ENCODE measurements around the gene ASS1. TPM values are rescaled to one million over a fixed set of nuclear protein-coding genes. Genes with fewer than 3 reads are reported as not detected.

ASS1 gene
- total and polyA plus RNA-seq, 2 of the 13 experiments (the other 11 are each of a cell fraction or from before 2014, with no cell fraction given): 77.6 to 122 TPM

DNA sequence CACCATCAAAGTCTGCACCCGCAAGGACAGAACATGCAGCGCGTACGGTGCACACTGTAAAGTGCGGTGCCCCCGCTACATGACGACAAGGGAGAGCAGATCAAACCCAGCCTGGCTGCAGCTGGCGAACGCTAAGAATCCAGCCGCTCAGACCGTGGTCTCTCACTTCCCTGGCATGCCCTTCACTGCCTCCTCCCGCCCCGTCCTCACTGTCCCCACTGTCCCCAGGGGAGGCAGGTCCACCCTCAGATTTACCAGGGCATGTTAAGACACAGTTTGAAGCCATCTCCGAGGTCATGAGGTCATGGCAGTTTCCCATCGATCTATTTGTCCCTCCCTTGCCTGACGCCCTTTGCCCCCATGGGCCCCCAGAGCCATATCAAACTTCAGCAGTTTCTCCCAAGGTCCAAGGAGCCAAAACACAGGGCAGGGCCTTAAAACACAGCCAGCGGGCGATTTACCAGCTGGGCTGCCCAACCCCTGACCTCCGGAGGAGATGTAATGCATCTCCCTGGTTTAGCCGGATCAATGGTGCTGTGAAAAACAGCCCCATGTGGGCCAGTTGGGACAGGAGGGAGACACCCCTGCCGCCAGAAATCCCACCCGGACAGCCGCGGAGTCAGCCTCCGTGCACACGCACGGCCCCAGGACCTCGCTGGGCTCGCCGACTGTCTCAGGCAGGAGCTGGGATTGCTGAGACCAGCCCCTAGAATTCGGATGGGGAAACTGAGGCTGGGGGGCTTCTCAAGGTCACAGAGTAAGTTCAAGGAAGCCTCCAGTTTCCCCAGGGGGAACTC lies 82.3 kb downstream of the ASS1 start (continued):
- no peak for TF ChIP-seq SP140L (CRISPR knock-in tag; IDR thresholded peaks at IDR 0.05; ENCODE audit: borderline replicate concordance)
- no peak for TF ChIP-seq NFE2L1 (CRISPR knock-in tag; IDR thresholded peaks at IDR 0.05; ENCODE audit: borderline replicate concordance)
- TF ChIP-seq LCORL (IDR thresholded peaks at IDR 0.05): no peak
- peak; percentile 88; the same call in 1 of the 2 replicates for TF ChIP-seq LCORL (CRISPR knock-in tag; IDR thresholded peaks at IDR 0.05)
- no peak for TF ChIP-seq RARG (CRISPR knock-in tag; IDR thresholded peaks at IDR 0.05; ENCODE audit: low read depth)
- no peak for TF ChIP-seq SKI (IDR thresholded peaks at IDR 0.05; ENCODE audit: partially characterized antibody)
- no peak for TF ChIP-seq SNRNP70 (IDR thresholded peaks at IDR 0.05; ENCODE audit: low read depth, low read length)
- TF ChIP-seq TAF1 (CRISPR knock-in tag; IDR thresholded peaks at IDR 0.05): no peak
- peak; percentile 97 for TF ChIP-seq GATAD2A (CRISPR knock-in tag; IDR thresholded peaks at IDR 0.05)
- peak; percentile 47; the same call in 1 of the 2 replicates for TF ChIP-seq ZNF264 (CRISPR knock-in tag; IDR thresholded peaks at IDR 0.05)
- TF ChIP-seq, protein P1, sequence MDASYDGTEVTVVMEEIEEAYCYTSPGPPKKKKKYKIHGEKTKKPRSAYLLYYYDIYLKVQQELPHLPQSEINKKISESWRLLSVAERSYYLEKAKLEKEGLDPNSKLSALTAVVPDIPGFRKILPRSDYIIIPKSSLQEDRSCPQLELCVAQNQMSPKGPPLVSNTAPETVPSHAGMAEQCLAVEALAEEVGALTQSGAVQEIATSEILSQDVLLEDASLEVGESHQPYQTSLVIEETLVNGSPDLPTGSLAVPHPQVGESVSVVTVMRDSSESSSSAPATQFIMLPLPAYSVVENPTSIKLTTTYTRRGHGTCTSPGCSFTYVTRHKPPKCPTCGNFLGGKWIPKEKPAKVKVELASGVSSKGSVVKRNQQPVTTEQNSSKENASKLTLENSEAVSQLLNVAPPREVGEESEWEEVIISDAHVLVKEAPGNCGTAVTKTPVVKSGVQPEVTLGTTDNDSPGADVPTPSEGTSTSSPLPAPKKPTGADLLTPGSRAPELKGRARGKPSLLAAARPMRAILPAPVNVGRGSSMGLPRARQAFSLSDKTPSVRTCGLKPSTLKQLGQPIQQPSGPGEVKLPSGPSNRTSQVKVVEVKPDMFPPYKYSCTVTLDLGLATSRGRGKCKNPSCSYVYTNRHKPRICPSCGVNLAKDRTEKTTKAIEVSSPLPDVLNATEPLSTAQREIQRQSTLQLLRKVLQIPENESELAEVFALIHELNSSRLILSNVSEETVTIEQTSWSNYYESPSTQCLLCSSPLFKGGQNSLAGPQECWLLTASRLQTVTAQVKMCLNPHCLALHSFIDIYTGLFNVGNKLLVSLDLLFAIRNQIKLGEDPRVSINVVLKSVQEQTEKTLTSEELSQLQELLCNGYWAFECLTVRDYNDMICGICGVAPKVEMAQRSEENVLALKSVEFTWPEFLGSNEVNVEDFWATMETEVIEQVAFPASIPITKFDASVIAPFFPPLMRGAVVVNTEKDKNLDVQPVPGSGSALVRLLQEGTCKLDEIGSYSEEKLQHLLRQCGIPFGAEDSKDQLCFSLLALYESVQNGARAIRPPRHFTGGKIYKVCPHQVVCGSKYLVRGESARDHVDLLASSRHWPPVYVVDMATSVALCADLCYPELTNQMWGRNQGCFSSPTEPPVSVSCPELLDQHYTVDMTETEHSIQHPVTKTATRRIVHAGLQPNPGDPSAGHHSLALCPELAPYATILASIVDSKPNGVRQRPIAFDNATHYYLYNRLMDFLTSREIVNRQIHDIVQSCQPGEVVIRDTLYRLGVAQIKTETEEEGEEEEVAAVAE (CRISPR knock-in tag; IDR thresholded peaks at IDR 0.05; ENCODE audit: borderline replicate concordance): no peak
- TF ChIP-seq BORCS8-MEF2B (CRISPR knock-in tag; IDR thresholded peaks at IDR 0.05): peak; percentile 27; the same call in 1 of the 2 replicates
- TF ChIP-seq ZBTB8A (CRISPR knock-in tag; IDR thresholded peaks at IDR 0.05; ENCODE audit: borderline replicate concordance, low read depth): peak; percentile 66; the same call in 1 of the 2 replicates
- TF ChIP-seq ZNF782 (CRISPR knock-in tag; IDR thresholded peaks at IDR 0.05; ENCODE audit: borderline replicate concordance): no peak
- TF ChIP-seq RFXAP (CRISPR knock-in tag; IDR thresholded peaks at IDR 0.05; ENCODE audit: borderline replicate concordance): peak; percentile 67; the same call in 1 of the 2 replicates
- no peak for TF ChIP-seq ZNF136 (CRISPR knock-in tag; IDR thresholded peaks at IDR 0.05; ENCODE audit: low read depth)
- TF ChIP-seq WIZ (CRISPR knock-in tag; IDR thresholded peaks at IDR 0.05): no peak
- TF ChIP-seq, protein P2, sequence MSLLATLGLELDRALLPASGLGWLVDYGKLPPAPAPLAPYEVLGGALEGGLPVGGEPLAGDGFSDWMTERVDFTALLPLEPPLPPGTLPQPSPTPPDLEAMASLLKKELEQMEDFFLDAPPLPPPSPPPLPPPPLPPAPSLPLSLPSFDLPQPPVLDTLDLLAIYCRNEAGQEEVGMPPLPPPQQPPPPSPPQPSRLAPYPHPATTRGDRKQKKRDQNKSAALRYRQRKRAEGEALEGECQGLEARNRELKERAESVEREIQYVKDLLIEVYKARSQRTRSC (CRISPR knock-in tag; IDR thresholded peaks at IDR 0.05; ENCODE audit: low read depth): no peak
- TF ChIP-seq, protein P3, sequence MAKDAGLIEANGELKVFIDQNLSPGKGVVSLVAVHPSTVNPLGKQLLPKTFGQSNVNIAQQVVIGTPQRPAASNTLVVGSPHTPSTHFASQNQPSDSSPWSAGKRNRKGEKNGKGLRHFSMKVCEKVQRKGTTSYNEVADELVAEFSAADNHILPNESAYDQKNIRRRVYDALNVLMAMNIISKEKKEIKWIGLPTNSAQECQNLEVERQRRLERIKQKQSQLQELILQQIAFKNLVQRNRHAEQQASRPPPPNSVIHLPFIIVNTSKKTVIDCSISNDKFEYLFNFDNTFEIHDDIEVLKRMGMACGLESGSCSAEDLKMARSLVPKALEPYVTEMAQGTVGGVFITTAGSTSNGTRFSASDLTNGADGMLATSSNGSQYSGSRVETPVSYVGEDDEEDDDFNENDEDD (CRISPR knock-in tag; IDR thresholded peaks at IDR 0.05; ENCODE audit: borderline replicate concordance): no peak
- 0 out of 2 replicates have a peak, but pooled peaks have one; percentile 20 for TF ChIP-seq ZBTB20 (CRISPR knock-in tag; IDR thresholded peaks at IDR 0.05; ENCODE audit: borderline replicate concordance, low read depth)

Data from HepG2 (cell line).